Caco-2 (cell line): ENCODE data around the gene CHD9NB. TPM values are rescaled to one million over a fixed set of nuclear protein-coding genes. Genes with fewer than 3 reads are reported as not detected.

Source experiments
- BruUV-seq: library from RNA; stranded (reverse); fragments of 400-500 nt; replicated peaks from 2 replicates; lab custom pipeline; 2021; lab: Mats Ljungman, UMichigan
- CTCF ChIA-PET: fragments of 300-600 bp; sonication (Branson Sonifier 250); formaldehyde crosslinking; loops from one replicate; lab custom pipeline; 2022; ENCODE audit warnings: antibody characterized with exemption; lab: Charles Lee
- POLR2A ChIA-PET: fragments of 300-600 bp; sonication (Branson Sonifier 250); formaldehyde crosslinking; loops from one replicate; lab custom pipeline; 2022; ENCODE audit warnings: antibody characterized with exemption; lab: Charles Lee
- DNase-seq, 2 experiments: peaks; one replicate each; pipeline versions ENCODE4 v3.0.0 to v3.0.0-alpha.2; 2020 to 2022
- H3K27me3 ChIP-seq: replicated peaks from 2 replicates; pipeline ENCODE4 v1.6.0; 2011; ENCODE audit warnings: low read length; ENCODE audit not compliant: control insufficient read depth, insufficient read depth
- H3K36me3 ChIP-seq: 2 replicates; pipeline ENCODE4 v1.5.1; 2011; ENCODE audit warnings: low read length; ENCODE audit not compliant: control insufficient read depth, insufficient read depth
- H3K4me1 ChIP-seq: fragments of 250-450 bp; sonication (Bioruptor Pico); 2 replicates; pipeline ENCODE4 v1.5.1; 2020; ENCODE audit warnings: mild to moderate bottlenecking
- H3K4me3 ChIP-seq: 2 replicates; pipeline ENCODE4 v1.5.1; 2011; ENCODE audit warnings: low read depth, mild to moderate bottlenecking, control low read depth, low read length
- H3K9me3 ChIP-seq: fragments of 250-450 bp; sonication (Bioruptor Pico); 2 replicates; pipeline ENCODE4 v1.5.1; 2020; ENCODE audit warnings: mild to moderate bottlenecking, moderate library complexity
- H3K27ac Mint-ChIP-seq: one replicate; pipeline ENCODE4 v1.8.0; 2022; ENCODE audit warnings: mixed read lengths; ENCODE audit not compliant: unreplicated experiment
- H3K27me3 Mint-ChIP-seq: one replicate; pipeline ENCODE4 v1.8.0; 2022; ENCODE audit warnings: mixed read lengths; ENCODE audit not compliant: insufficient read depth, unreplicated experiment
- H3K36me3 Mint-ChIP-seq: one replicate; pipeline ENCODE4 v1.8.0; 2022; ENCODE audit warnings: mild to moderate bottlenecking, mixed read lengths; ENCODE audit not compliant: insufficient read depth, unreplicated experiment
- H3K4me1 Mint-ChIP-seq: one replicate; pipeline ENCODE4 v1.8.0; 2022; ENCODE audit warnings: low read depth, mixed read lengths; ENCODE audit not compliant: unreplicated experiment
- H3K4me3 Mint-ChIP-seq: one replicate; pipeline ENCODE4 v1.8.0; 2022; ENCODE audit warnings: mild to moderate bottlenecking, moderate library complexity, mixed read lengths; ENCODE audit not compliant: unreplicated experiment
- H3K9me3 Mint-ChIP-seq: one replicate; pipeline ENCODE4 v1.8.0; 2022; ENCODE audit warnings: mixed read lengths; ENCODE audit not compliant: unreplicated experiment
- CTCF ChIP-seq, 2 experiments: fragments of 200-600 bp in 1 of 2; IDR thresholded peaks; 1 replicate in 1 of 2; 2 replicates in 1 of 2; pipeline versions ENCODE4 v1.5.1 to v1.8.0; 2011 to 2022; ENCODE audit warnings: antibody characterized with exemption in 1 of 2, control low read depth in 1 of 2, inconsistent platforms in 1 of 2, low read depth in 1 of 2, low read length in 1 of 2, mild to moderate bottlenecking in 1 of 2, moderate library complexity in 1 of 2; ENCODE audit not compliant: insufficient read depth in 1 of 2, severe bottlenecking in 1 of 2, unreplicated experiment in 1 of 2
- intact Hi-C: fragments of 100-400 bp; cut with micrococcal nuclease; formaldehyde crosslinking; loops from one replicate; pipeline ENCODE4 v1.10.0; 2022; ENCODE audit not compliant: unreplicated experiment
- total RNA-seq: library from RNA; stranded (reverse); gene quantifications from 2 replicates; pipeline ENCODE4 v1.2.3, GENCODE V29; 2022

Gene CHD9NB
- total RNA-seq, 1 experiment from 2014 or later: not detected

GRCh38 chr16:53036066-53036465 lies 16.6 kb downstream of the CHD9NB start:
- DNase-seq: no peak
- BruUV-seq: no TSS peak
- Histone ChIP-seq H3K36me3 (no peaks in the 10 kb centered on the region), H3K4me1 (no peaks in the 10 kb centered on the region), H3K27me3 (no peaks in the 10 kb centered on the region), H3K9me3 (peaks cover 7% of the 10 kb centered on the region), H3K4me3 (no peak overlapping the region)
- no peak for TF ChIP-seq CTCF (IDR thresholded peaks at IDR 0.05; ENCODE audit: insufficient read depth in 1 of 2, low read depth in 1 of 2, low read length in 1 of 2, severe bottlenecking in 1 of 2, unreplicated experiment in 1 of 2)
- Mint-ChIP-seq H3K27ac (no peak overlapping the region), H3K4me3 (no peak overlapping the region), H3K9me3 (no peaks in the 10 kb centered on the region), H3K36me3 (no peaks in the 10 kb centered on the region), H3K4me1 (peaks cover 11% of the 10 kb centered on the region), H3K27me3 (peaks cover 7% of the 10 kb centered on the region)
- POLR2A ChIA-PET: no interaction called here
- intact Hi-C loops: no loop called here
- CTCF ChIA-PET: no interaction called here

GRCh38 chr16:53035176-53035942 lies 17.3 kb downstream of the CHD9NB start:
- ChIA-PET CTCF (no interaction called here), POLR2A (no interaction called here)
- H3K27me3 ChIP-seq: no peaks in the 10 kb centered on the region
- DNase-seq: no peak
- H3K36me3 ChIP-seq: no peaks in the 10 kb centered on the region
- peaks cover 7% of the 10 kb centered on the region for H3K9me3 ChIP-seq
- BruUV-seq: no TSS peak
- H3K27me3 Mint-ChIP-seq: peaks cover 7% of the 10 kb centered on the region
- intact Hi-C loops: no loop called here
- H3K9me3 Mint-ChIP-seq: no peaks in the 10 kb centered on the region
- H3K27ac Mint-ChIP-seq: no peak overlapping the region
- no peak overlapping the region for H3K4me3 Mint-ChIP-seq
- H3K36me3 Mint-ChIP-seq: no peaks in the 10 kb centered on the region
- H3K4me1 ChIP-seq: no peaks in the 10 kb centered on the region
- no peak for TF ChIP-seq CTCF (IDR thresholded peaks at IDR 0.05; ENCODE audit: insufficient read depth in 1 of 2, low read depth in 1 of 2, low read length in 1 of 2, severe bottlenecking in 1 of 2, unreplicated experiment in 1 of 2)
- H3K4me3 ChIP-seq: no peak overlapping the region
- H3K4me1 Mint-ChIP-seq: peaks cover 11% of the 10 kb centered on the region

GRCh38 chr16:53034306-53034705 lies 18.4 kb downstream of the CHD9NB start:
- ChIA-PET CTCF (no interaction called here), POLR2A (no interaction called here)
- H3K36me3 ChIP-seq: no peaks in the 10 kb centered on the region
- BruUV-seq: no TSS peak
- H3K27me3 ChIP-seq: no peaks in the 10 kb centered on the region
- no peak overlapping the region for H3K4me3 ChIP-seq
- H3K9me3 ChIP-seq: peaks cover 7% of the 10 kb centered on the region
- no peak for DNase-seq
- H3K27ac Mint-ChIP-seq: no peak overlapping the region
- H3K27me3 Mint-ChIP-seq: peaks cover 10% of the 10 kb centered on the region
- H3K4me1 ChIP-seq: no peaks in the 10 kb centered on the region
- no peak for TF ChIP-seq CTCF (IDR thresholded peaks at IDR 0.05; ENCODE audit: insufficient read depth in 1 of 2, low read depth in 1 of 2, low read length in 1 of 2, severe bottlenecking in 1 of 2, unreplicated experiment in 1 of 2)
- H3K36me3 Mint-ChIP-seq: no peaks in the 10 kb centered on the region
- no peak overlapping the region for H3K4me3 Mint-ChIP-seq
- no peaks in the 10 kb centered on the region for H3K9me3 Mint-ChIP-seq
- intact Hi-C loops: no loop called here
- peaks cover 11% of the 10 kb centered on the region for H3K4me1 Mint-ChIP-seq
